Stimulated activated CD4-positive, alpha-beta T cell treated with anti-CD3 and anti-CD28 coated beads, Interleukin-12 subunit alpha, Interleukin-12 subunit beta, amount 100 ng/mL, for 48 hours (primary cell): ENCODE data around the gene RPN2.
A peak's percentile ranks its signal among the peaks of the same experiment; 100 is the strongest.

Experiments
- DNase-seq, 3 donors: peaks; one replicate each; pipeline ENCODE4 v3.0.0-alpha.2; 2020; ENCODE audit warnings: low read depth in 2 of 3, low spot score in 1 of 3

The RPN2 gene

GRCh38 chr20:37263686-37264085 is 84.6 kb downstream of the RPN2 start:
- no peak for DNase-seq

GRCh38 chr20:37265152-37265551 is 86.0 kb downstream of the RPN2 start:
- peak in 1 of 3 donors; percentile 16 for DNase-seq

- no peak for DNase-seq
Observed at GRCh38 chr20:37266940-37267666, 88.0 kb downstream of the RPN2 start.

GRCh38 chr20:37267667-37268313 is 88.7 kb downstream of the RPN2 start:
- DNase-seq: no peak

- no peak for DNase-seq
Observed at GRCh38 chr20:37270576-37271420, 91.7 kb downstream of the RPN2 start.

GRCh38 chr20:37271421-37271768 is 92.3 kb downstream of the RPN2 start:
- DNase-seq: no peak

GRCh38 chr20:37273988-37274387 is 94.9 kb downstream of the RPN2 start:
- DNase-seq: no peak

GRCh38 chr20:37274851-37275524 is 95.9 kb downstream of the RPN2 start:
- DNase-seq: no peak

GRCh38 chr20:37276494-37277252 is 97.5 kb downstream of the RPN2 start:
- no peak for DNase-seq

GRCh38 chr20:37277253-37277593 is 98.1 kb downstream of the RPN2 start:
- DNase-seq: no peak

- no peak for DNase-seq
Observed at GRCh38 chr20:37278966-37279590, 99.9 kb downstream of the RPN2 start.

GRCh38 chr20:37279820-37280219 is 100.7 kb downstream of the RPN2 start:
- no peak for DNase-seq

- no peak for DNase-seq
Observed at GRCh38 chr20:37280403-37280802, 101.3 kb downstream of the RPN2 start.

- DNase-seq: no peak
Observed at GRCh38 chr20:37282556-37282955, 103.4 kb downstream of the RPN2 start.

- no peak for DNase-seq
Observed at GRCh38 chr20:37283530-37284195, 104.5 kb downstream of the RPN2 start.

GRCh38 chr20:37284691-37285161 is 105.6 kb downstream of the RPN2 start:
- DNase-seq: no peak

GRCh38 chr20:37285664-37286374 is 106.7 kb downstream of the RPN2 start:
- no peak for DNase-seq

GRCh38 chr20:37288091-37288490 is 109.0 kb downstream of the RPN2 start:
- DNase-seq: no peak

- no peak for DNase-seq
Observed at GRCh38 chr20:37290158-37290810, 111.2 kb downstream of the RPN2 start.
